Left lung (tissue), 10 donors: ENCODE data around the gene ATF6. TPM values are rescaled to one million over a fixed set of nuclear protein-coding genes. Genes with fewer than 3 reads are reported as not detected.

Source experiments
- ATAC-seq: fragments of 200-7000 bp; cut with Tn5 transposase; one replicate; pipeline ENCODE4 v1.9.1; 2020; ENCODE audit warnings: moderate library complexity
- DNase-seq, 4 donors: peaks; one replicate each; pipeline ENCODE4 v3.0.0-alpha.2; 2013 to 2020
- H3K27ac ChIP-seq, 2 donors: fragments of 200-600 bp; sonication (generic) in 1 of 2; one replicate each; pipeline versions ENCODE4 v1.5.0 to v1.8.0; 2020 to 2021
- H3K27me3 ChIP-seq, 2 donors: fragments of 200-600 bp; sonication (generic) in 1 of 2; one replicate each; pipeline versions ENCODE4 v1.5.0 to v1.8.0; 2020 to 2021
- H3K36me3 ChIP-seq, 2 donors: fragments of 200-600 bp; sonication (generic) in 1 of 2; one replicate each; pipeline versions ENCODE4 v1.5.0 to v1.8.0; 2020 to 2021
- H3K4me1 ChIP-seq, 2 donors: fragments of 200-600 bp; one replicate each; pipeline ENCODE4 v1.8.0; 2021
- H3K4me3 ChIP-seq, 2 donors: fragments of 200-600 bp; sonication (generic) in 1 of 2; one replicate each; pipeline versions ENCODE4 v1.5.0 to v1.8.0; 2020 to 2021; ENCODE audit warnings: mild to moderate bottlenecking in 1 of 2
- H3K9me3 ChIP-seq, 2 donors: fragments of 200-600 bp; sonication (generic) in 1 of 2; one replicate each; pipeline versions ENCODE4 v1.5.0 to v1.8.0; 2020 to 2021
- intact Hi-C, 2 donors: fragments of 100-400 bp; cut with DNase I; formaldehyde crosslinking; loops; one replicate each; pipeline versions ENCODE4 v1.11.2 to v1.14.2; 2022
- polyA plus RNA-seq, 6 donors: library from polyadenylated mRNA; unstranded; fragments of 120-200 nt; gene quantifications; one replicate each; pipeline ENCODE4 v1.2.1, GENCODE V29; 2013; ENCODE audit not compliant: insufficient read length in 6 of 6
- total RNA-seq, 2 donors: library from RNA; stranded (reverse); fragmentation: NEBNext Ultra II Directional; extraction: Animal tissue kit (Norgen Biotek cat#: 25700); gene quantifications; one replicate each; pipeline ENCODE4 v1.2.1, GENCODE V29; 2021
- TF ChIP-seq, protein P1 (sequence below), 2 donors: fragments of 200-600 bp; sonication (generic) in 1 of 2; IDR thresholded peaks; one replicate each; pipeline versions ENCODE4 v1.5.0 to v1.8.0; 2021; ENCODE audit warnings: antibody characterized with exemption in 2 of 2
- donor health status: DM: no; HTN: yes; CAD: no.
- donor health status: DM: no; HTN: no; CAD: no.

Gene ATF6
- total and polyA plus RNA-seq, 8 donors: 26.3 to 32.6 (median 29.5) TPM

DNA sequence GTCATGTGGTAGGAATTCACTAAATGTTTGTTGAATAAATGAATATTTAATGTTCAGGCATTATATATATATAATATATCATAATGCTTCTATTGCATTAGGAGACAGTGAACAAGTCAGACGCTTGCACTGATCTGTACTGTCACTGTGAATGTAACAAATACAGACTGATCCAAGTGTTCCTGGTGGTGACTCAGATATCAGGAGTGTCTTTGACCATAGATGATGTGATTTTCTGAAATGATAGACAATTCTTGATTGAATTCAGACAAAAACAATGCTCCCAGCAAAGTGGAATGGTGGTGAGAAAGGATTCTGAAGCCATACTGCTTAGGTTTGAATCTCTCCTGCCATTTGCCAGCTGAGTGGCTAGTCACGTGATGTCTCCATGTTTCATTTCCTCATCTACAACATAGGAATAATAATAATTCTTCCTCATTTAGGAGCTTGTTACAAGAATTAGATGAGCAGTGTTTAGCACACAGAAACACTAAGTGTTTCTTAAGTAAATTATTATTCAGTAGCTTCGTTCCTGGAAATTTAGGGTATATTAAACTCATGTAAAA is 186.6 kb downstream of the ATF6 start:
- Histone ChIP-seq H3K4me1 (peaks cover 0 to 17% of the 10 kb centered on the region in 2 donors), H3K36me3 (peaks cover 0 to 3% of the 10 kb centered on the region in 2 donors), H3K4me3 (no peak overlapping the region), H3K27me3 (no peaks in the 10 kb centered on the region), H3K27ac (no peak overlapping the region), H3K9me3 (no peaks in the 10 kb centered on the region)
- no peak for ATAC-seq
- no peak for DNase-seq
- TF ChIP-seq, protein P1, sequence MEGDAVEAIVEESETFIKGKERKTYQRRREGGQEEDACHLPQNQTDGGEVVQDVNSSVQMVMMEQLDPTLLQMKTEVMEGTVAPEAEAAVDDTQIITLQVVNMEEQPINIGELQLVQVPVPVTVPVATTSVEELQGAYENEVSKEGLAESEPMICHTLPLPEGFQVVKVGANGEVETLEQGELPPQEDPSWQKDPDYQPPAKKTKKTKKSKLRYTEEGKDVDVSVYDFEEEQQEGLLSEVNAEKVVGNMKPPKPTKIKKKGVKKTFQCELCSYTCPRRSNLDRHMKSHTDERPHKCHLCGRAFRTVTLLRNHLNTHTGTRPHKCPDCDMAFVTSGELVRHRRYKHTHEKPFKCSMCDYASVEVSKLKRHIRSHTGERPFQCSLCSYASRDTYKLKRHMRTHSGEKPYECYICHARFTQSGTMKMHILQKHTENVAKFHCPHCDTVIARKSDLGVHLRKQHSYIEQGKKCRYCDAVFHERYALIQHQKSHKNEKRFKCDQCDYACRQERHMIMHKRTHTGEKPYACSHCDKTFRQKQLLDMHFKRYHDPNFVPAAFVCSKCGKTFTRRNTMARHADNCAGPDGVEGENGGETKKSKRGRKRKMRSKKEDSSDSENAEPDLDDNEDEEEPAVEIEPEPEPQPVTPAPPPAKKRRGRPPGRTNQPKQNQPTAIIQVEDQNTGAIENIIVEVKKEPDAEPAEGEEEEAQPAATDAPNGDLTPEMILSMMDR (IDR thresholded peaks at IDR 0.05): no peak
- intact Hi-C loops: no loop called here

GRCh38 chr1:161953256-161953920 is 187.3 kb downstream of the ATF6 start:
- DNase-seq: no peak
- intact Hi-C loops: no loop called here
- H3K9me3 ChIP-seq: no peaks in the 10 kb centered on the region
- no peak for ATAC-seq
- H3K27ac ChIP-seq: no peak overlapping the region
- H3K36me3 ChIP-seq: peaks cover 0 to 7% of the 10 kb centered on the region in 2 donors
- H3K4me3 ChIP-seq: no peak overlapping the region
- TF ChIP-seq, protein P1 (IDR thresholded peaks at IDR 0.05): no peak
- no peaks in the 10 kb centered on the region for H3K27me3 ChIP-seq
- peaks cover 0 to 17% of the 10 kb centered on the region in 2 donors for H3K4me1 ChIP-seq

DNA sequence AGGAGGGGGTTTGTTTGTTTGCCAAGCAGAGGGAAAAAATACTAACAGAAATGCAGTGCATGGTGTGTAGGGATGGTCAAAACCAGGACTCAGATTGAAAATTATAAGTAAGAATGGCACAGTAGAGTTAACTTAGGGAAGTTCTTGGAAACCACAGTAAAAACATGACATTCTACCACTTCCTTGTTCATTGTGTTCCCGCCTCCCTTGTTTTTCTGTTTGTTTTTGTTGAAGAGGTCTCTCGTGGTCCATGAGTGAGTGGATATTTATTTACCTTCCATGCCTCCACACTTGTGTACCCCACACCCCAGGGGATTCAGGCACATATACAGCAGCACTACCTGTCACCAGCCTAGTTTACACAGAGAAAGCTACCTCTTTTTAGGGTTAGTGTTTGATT is 187.9 kb downstream of the ATF6 start:
- Histone ChIP-seq H3K36me3 (peaks cover 0 to 14% of the 10 kb centered on the region in 2 donors), H3K27me3 (no peaks in the 10 kb centered on the region), H3K9me3 (no peaks in the 10 kb centered on the region), H3K4me3 (no peak overlapping the region), H3K4me1 (peaks cover 0 to 17% of the 10 kb centered on the region in 2 donors), H3K27ac (no peak overlapping the region)
- peak; percentile 67 for ATAC-seq
- TF ChIP-seq, protein P1 (IDR thresholded peaks at IDR 0.05): no peak
- no peak for DNase-seq
- intact Hi-C loops: no loop called here

DNA sequence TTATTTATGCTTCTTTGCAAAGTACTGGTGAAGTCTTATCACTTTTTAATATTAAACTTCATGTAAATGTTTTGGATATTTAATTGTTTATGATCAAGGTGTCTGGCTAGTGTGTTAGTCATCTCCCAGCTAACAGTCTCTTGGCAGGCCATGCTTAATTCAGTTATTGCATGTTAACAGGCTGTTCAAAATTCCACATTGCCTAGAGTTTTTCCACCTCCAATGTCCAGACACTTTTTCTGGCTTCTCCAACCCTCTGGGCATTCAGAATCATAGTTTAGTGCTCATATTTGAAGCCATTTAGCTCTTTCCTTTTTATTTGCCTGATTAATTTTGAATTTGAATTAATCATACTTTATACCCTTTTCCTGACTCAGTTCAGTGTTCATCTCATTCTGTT is 188.3 kb downstream of the ATF6 start:
- intact Hi-C loops: no loop called here
- Histone ChIP-seq H3K27ac (no peak overlapping the region), H3K4me1 (peaks cover 0 to 17% of the 10 kb centered on the region in 2 donors), H3K36me3 (peaks cover 0 to 16% of the 10 kb centered on the region in 2 donors), H3K4me3 (no peak overlapping the region), H3K9me3 (no peaks in the 10 kb centered on the region), H3K27me3 (no peaks in the 10 kb centered on the region)
- TF ChIP-seq, protein P1 (IDR thresholded peaks at IDR 0.05): no peak
- ATAC-seq: peak; percentile 51
- no peak for DNase-seq

GRCh38 chr1:161955606-161956005 is 189.5 kb downstream of the ATF6 start:
- intact Hi-C loops: no loop called here
- peaks cover 0 to 17% of the 10 kb centered on the region in 2 donors for H3K4me1 ChIP-seq
- no peaks in the 10 kb centered on the region for H3K27me3 ChIP-seq
- H3K4me3 ChIP-seq: no peak overlapping the region
- ATAC-seq: no peak
- TF ChIP-seq, protein P1 (IDR thresholded peaks at IDR 0.05): no peak
- DNase-seq: no peak
- no peak overlapping the region for H3K27ac ChIP-seq
- peaks cover 0 to 26% of the 10 kb centered on the region in 2 donors for H3K36me3 ChIP-seq
- no peaks in the 10 kb centered on the region for H3K9me3 ChIP-seq
